H1 (cell line): ENCODE data around the gene PCDH9. TPM values are rescaled to one million over a fixed set of nuclear protein-coding genes. Genes with fewer than 3 reads are reported as not detected.

Experiments
- CEBPB ChIP-seq: IDR thresholded peaks from 2 replicates; pipeline ENCODE4 v1.6.1; 2012; ENCODE audit warnings: low read depth, low read length
- CHD7 ChIP-seq: fragments of 300-600 bp; sonication (generic); IDR thresholded peaks from 2 replicates; pipeline ENCODE4 v1.7.1; 2012; ENCODE audit warnings: low read length, moderate library complexity, mild to moderate bottlenecking, inconsistent platforms; ENCODE audit not compliant: insufficient replicate concordance
- GABPA ChIP-seq: IDR thresholded peaks from 2 replicates; pipeline ENCODE4 v1.6.1; 2011; ENCODE audit warnings: mild to moderate bottlenecking, low read length, moderate library complexity, borderline replicate concordance; ENCODE audit not compliant: insufficient read depth
- POU5F1 ChIP-seq: IDR thresholded peaks from 2 replicates; pipeline ENCODE4 v1.6.1; 2011; ENCODE audit warnings: low read depth, mild to moderate bottlenecking, low read length, moderate library complexity
- polyA plus RNA-seq, 7 experiments: library from polyadenylated mRNA; depleted of rRNA in 3 of 7; stranded (reverse) in 5 of 7; unstranded in 2 of 7; fragments of >200 nt in 5 of 7; fragments of 200-250 nt in 2 of 7; gene quantifications; 1 replicate in 5 of 7; 2 replicates in 1 of 7; 4 replicates in 1 of 7; pipeline versions ENCODE4 v1.2.1 to v1.2.3, GENCODE V29; 2011 to 2013; ENCODE audit warnings: missing spikeins in 2 of 7, mixed read lengths in 2 of 7
- total RNA-seq: library from RNA; stranded (reverse); fragmentation: NEBNext Ultra II Directional; extraction: Animal tissue kit (Norgen Biotek cat#: 25700); gene quantifications from 2 replicates; pipeline ENCODE4 v1.2.1, GENCODE V29; 2021

The PCDH9 gene
- total and polyA plus RNA-seq, 2 of the 8 experiments (the other 6 are each of a cell fraction or from before 2014, with no cell fraction given), result 0.12 to 0.60 TPM

GRCh38 chr13:67095621-67096020 is 134.5 kb downstream of the PCDH9 start (continued):
- TF ChIP-seq CHD7 (no peak), CEBPB (no peak), POU5F1 (no peak), GABPA (no peak)
